HCT116 (cell line): Measurements from ENCODE around the gene C4A. TPM values are rescaled to one million over a fixed set of nuclear protein-coding genes. Genes with fewer than 3 reads are reported as not detected.

ENCODE experiments used
- ATAC-seq: fragments of 200-7000 bp; cut with Tn5 transposase; 2 replicates; pipeline ENCODE4 v1.9.1; 2020; ENCODE audit warnings: mild to moderate bottlenecking, moderate library complexity
- BruUV-seq: library from RNA; stranded (reverse); fragments of 400-500 nt; replicated peaks from 2 replicates; lab custom pipeline; 2021; lab: Mats Ljungman, UMichigan
- CTCF ChIA-PET: fragments of 300-600 bp; sonication (Branson Sonifier 250); formaldehyde crosslinking; loops from one replicate; lab custom pipeline; 2021; ENCODE audit warnings: antibody characterized with exemption; lab: Charles Lee
- POLR2A ChIA-PET: fragments of 300-600, 350-600 bp; sonication (Branson Sonifier 250); formaldehyde crosslinking; loops from one replicate; lab custom pipeline; 2021; ENCODE audit warnings: antibody characterized with exemption; lab: Charles Lee
- RAD21 ChIA-PET, 2 experiments: fragments of 300-600 bp; sonication (Branson Sonifier 250); formaldehyde crosslinking; loops; one replicate each; lab custom pipeline; 2023; ENCODE audit warnings: low total read pairs in 2 of 2; ENCODE audit not compliant: uncharacterized antibody in 2 of 2, unreplicated experiment in 2 of 2, low non-redundant PET in 1 of 2; lab: Charles Lee
- DNase-seq: peaks from one replicate; pipeline ENCODE4 v3.0.0-alpha.2; 2010; ENCODE audit warnings: low read depth, low spot score
- H2AFZ ChIP-seq: fragments of 200-600 bp; shearing (Covaris generic), sonication (generic); 2 replicates; pipeline ENCODE4 v1.6.1; 2017; ENCODE audit warnings: low read depth, mixed run types, mixed read lengths, antibody characterized with exemption, low read length; ENCODE audit not compliant: poor library complexity, severe bottlenecking
- H3K27ac ChIP-seq: 2 replicates; pipeline ENCODE4 v1.5.1; 2012; ENCODE audit warnings: low read depth, low read length
- H3K27me3 ChIP-seq: fragments of 200-600 bp; sonication (generic); 2 replicates; pipeline ENCODE4 v1.6.1; 2016; ENCODE audit warnings: mixed run types, low read length, mixed read lengths; ENCODE audit not compliant: insufficient read depth
- H3K36me3 ChIP-seq, 2 experiments: fragments of 200-500 bp in 1 of 2; fragments of 200-600 bp in 1 of 2; sonication (Bioruptor generic) in 1 of 2; sonication (generic) in 1 of 2; 2 replicates each; pipeline versions ENCODE4 v1.5.1 to v1.6.1; 2014 to 2016; ENCODE audit warnings: low read length in 2 of 2, inconsistent platforms in 1 of 2, mixed read lengths in 1 of 2, mixed run types in 1 of 2; ENCODE audit not compliant: insufficient read depth in 2 of 2, control insufficient read depth in 1 of 2
- H3K4me1 ChIP-seq, 2 experiments: fragments of 200-600 bp in 1 of 2; sonication (generic) in 1 of 2; 2 replicates each; pipeline versions ENCODE4 v1.5.1 to v1.6.1; 2012 to 2017; ENCODE audit warnings: low read length in 2 of 2, inconsistent platforms in 1 of 2, mild to moderate bottlenecking in 1 of 2, mixed read lengths in 1 of 2, mixed run types in 1 of 2, moderate library complexity in 1 of 2; ENCODE audit not compliant: insufficient read depth in 2 of 2, control insufficient read depth in 1 of 2
- H3K4me2 ChIP-seq: fragments of 200-600 bp; sonication (generic); 2 replicates; pipeline ENCODE4 v1.6.1; 2017; ENCODE audit warnings: mixed run types, low read length, mixed read lengths
- H3K4me3 ChIP-seq, 2 experiments: fragments of 200-600 bp in 1 of 2; sonication (generic) in 1 of 2; replicated peaks in 1 of 2; 2 replicates each; pipeline ENCODE4 v1.5.1; 2011 to 2016; ENCODE audit warnings: low read length in 2 of 2, control low read depth in 1 of 2, low read depth in 1 of 2, mild to moderate bottlenecking in 1 of 2, mixed read lengths in 1 of 2, mixed run types in 1 of 2
- H3K79me2 ChIP-seq: fragments of 200-600 bp; sonication (generic); 2 replicates; pipeline ENCODE4 v1.6.1; 2017; ENCODE audit warnings: mild to moderate bottlenecking, mixed run types, low read length, moderate library complexity, mixed read lengths; ENCODE audit not compliant: insufficient read depth
- H3K9ac ChIP-seq: fragments of 200-600 bp; sonication (generic); 2 replicates; pipeline ENCODE4 v1.6.1; 2016; ENCODE audit warnings: low read length, mixed read lengths
- H3K9me2 ChIP-seq: fragments of 200-600 bp; sonication (generic), shearing (Covaris generic); 2 replicates; pipeline ENCODE4 v1.6.1; 2017; ENCODE audit warnings: mixed run types, mild to moderate bottlenecking, moderate library complexity; ENCODE audit not compliant: insufficient read depth
- H3K9me3 ChIP-seq, 2 experiments: fragments of 200-500 bp in 1 of 2; fragments of 200-600 bp in 1 of 2; sonication (Bioruptor generic) in 1 of 2; sonication (generic) in 1 of 2; 2 replicates each; pipeline ENCODE4 v1.6.1; 2014 to 2017; ENCODE audit warnings: low read length in 2 of 2, mixed read lengths in 2 of 2, inconsistent platforms in 1 of 2, low read depth in 1 of 2, mild to moderate bottlenecking in 1 of 2, mixed run types in 1 of 2, moderate library complexity in 1 of 2; ENCODE audit not compliant: control insufficient read depth in 1 of 2, insufficient read depth in 1 of 2
- H4K20me1 ChIP-seq: fragments of 200-600 bp; sonication (generic), shearing (Covaris generic); 2 replicates; pipeline ENCODE4 v1.6.1; 2017; ENCODE audit warnings: mixed run types, mild to moderate bottlenecking, moderate library complexity; ENCODE audit not compliant: insufficient read depth
- CBX3 ChIP-seq: IDR thresholded peaks from 2 replicates; pipeline ENCODE4 v1.6.1; 2012; ENCODE audit warnings: low read depth
- CEBPB ChIP-seq: IDR thresholded peaks from 2 replicates; pipeline ENCODE4 v1.6.1; 2012; ENCODE audit warnings: low read depth
- ELF1 ChIP-seq: IDR thresholded peaks from 2 replicates; pipeline ENCODE4 v1.6.1; 2012; ENCODE audit warnings: low read depth, borderline replicate concordance
- EZH2 ChIP-seq: fragments of 200-600 bp; sonication (generic); IDR thresholded peaks from 2 replicates; pipeline ENCODE4 v1.6.1; 2017; ENCODE audit warnings: antibody characterized with exemption, mixed run types
- EZH2phosphoT487 ChIP-seq: fragments of 200-600 bp; IDR thresholded peaks from 2 replicates; pipeline ENCODE4 v1.6.1; 2018; ENCODE audit warnings: antibody characterized with exemption, borderline replicate concordance
- JUND ChIP-seq: IDR thresholded peaks from 2 replicates; pipeline ENCODE4 v1.6.1; 2012
- POLR2AphosphoS5 ChIP-seq: IDR thresholded peaks from 2 replicates; pipeline ENCODE4 v1.6.1; 2011; ENCODE audit warnings: mild to moderate bottlenecking, low read depth, low read length, moderate library complexity
- RAD21 ChIP-seq: IDR thresholded peaks from 2 replicates; pipeline ENCODE4 v1.6.1; 2012; ENCODE audit warnings: low read depth, mild to moderate bottlenecking
- SIN3A ChIP-seq: IDR thresholded peaks from 2 replicates; pipeline ENCODE4 v1.6.1; 2012; ENCODE audit warnings: low read depth
- SP1 ChIP-seq: IDR thresholded peaks from 2 replicates; pipeline ENCODE4 v1.6.1; 2012; ENCODE audit warnings: low read depth
- SRF ChIP-seq: IDR thresholded peaks from 2 replicates; pipeline ENCODE4 v1.6.1; 2012; ENCODE audit warnings: low read depth
- TCF7L2 ChIP-seq: IDR thresholded peaks from 2 replicates; pipeline ENCODE4 v1.7.0; 2011; ENCODE audit warnings: borderline replicate concordance, inconsistent platforms; ENCODE audit not compliant: insufficient read depth, insufficient read length; ENCODE audit errors: extremely low read depth
- YY1 ChIP-seq: IDR thresholded peaks from 2 replicates; pipeline ENCODE4 v1.6.1; 2011; ENCODE audit warnings: low read length, low read depth, moderate library complexity, mild to moderate bottlenecking; ENCODE audit not compliant: insufficient replicate concordance; ENCODE audit errors: extremely low read depth
- ZFX ChIP-seq: fragments of 450-650 bp; IDR thresholded peaks from 2 replicates; pipeline ENCODE4 v1.6.1; 2017
- ZNF274 ChIP-seq: fragments of 200-500 bp; sonication (Bioruptor generic); IDR thresholded peaks from 2 replicates; pipeline ENCODE4 v1.6.1; 2014; ENCODE audit warnings: mild to moderate bottlenecking, low read depth, low read length, inconsistent platforms
- intact Hi-C: fragments of 100-400 bp; cut with micrococcal nuclease; formaldehyde crosslinking; loops from 2 replicates; pipeline ENCODE4 v1.10.0; 2022
- total RNA-seq: library from RNA; stranded (reverse); gene quantifications from one replicate; pipeline ENCODE4 v1.2.1, GENCODE V29; 2021; ENCODE audit not compliant: unreplicated experiment
- TF ChIP-seq, protein P1 (sequence below): IDR thresholded peaks from 2 replicates; pipeline ENCODE4 v1.6.1; 2011; ENCODE audit warnings: mild to moderate bottlenecking, low read length, moderate library complexity; ENCODE audit not compliant: insufficient replicate concordance; ENCODE audit errors: extremely low read depth
- TF ChIP-seq, protein P2 (sequence below), 3 experiments: fragments of 200-600 bp in 1 of 3; sonication (generic) in 1 of 3; IDR thresholded peaks in 2 of 3; conservative IDR thresholded peaks in 1 of 3; 2 replicates each; pipeline ENCODE4 v1.5.1; 2012 to 2017; ENCODE audit warnings: low read depth in 2 of 3, low read length in 2 of 3, antibody characterized with exemption in 1 of 3, borderline replicate concordance in 1 of 3, control low read depth in 1 of 3, mild to moderate bottlenecking in 1 of 3, mixed read lengths in 1 of 3, mixed run types in 1 of 3, moderate library complexity in 1 of 3; ENCODE audit not compliant: insufficient read depth in 1 of 3
- TF ChIP-seq, protein P3 (sequence below): IDR thresholded peaks from 2 replicates; pipeline ENCODE4 v1.6.1; 2012
- TF ChIP-seq, protein P4 (sequence below): IDR thresholded peaks from 2 replicates; pipeline ENCODE4 v1.6.1; 2012

C4A gene
- total RNA-seq, 1 experiment from 2014 or later: 5.1 TPM

DNA sequence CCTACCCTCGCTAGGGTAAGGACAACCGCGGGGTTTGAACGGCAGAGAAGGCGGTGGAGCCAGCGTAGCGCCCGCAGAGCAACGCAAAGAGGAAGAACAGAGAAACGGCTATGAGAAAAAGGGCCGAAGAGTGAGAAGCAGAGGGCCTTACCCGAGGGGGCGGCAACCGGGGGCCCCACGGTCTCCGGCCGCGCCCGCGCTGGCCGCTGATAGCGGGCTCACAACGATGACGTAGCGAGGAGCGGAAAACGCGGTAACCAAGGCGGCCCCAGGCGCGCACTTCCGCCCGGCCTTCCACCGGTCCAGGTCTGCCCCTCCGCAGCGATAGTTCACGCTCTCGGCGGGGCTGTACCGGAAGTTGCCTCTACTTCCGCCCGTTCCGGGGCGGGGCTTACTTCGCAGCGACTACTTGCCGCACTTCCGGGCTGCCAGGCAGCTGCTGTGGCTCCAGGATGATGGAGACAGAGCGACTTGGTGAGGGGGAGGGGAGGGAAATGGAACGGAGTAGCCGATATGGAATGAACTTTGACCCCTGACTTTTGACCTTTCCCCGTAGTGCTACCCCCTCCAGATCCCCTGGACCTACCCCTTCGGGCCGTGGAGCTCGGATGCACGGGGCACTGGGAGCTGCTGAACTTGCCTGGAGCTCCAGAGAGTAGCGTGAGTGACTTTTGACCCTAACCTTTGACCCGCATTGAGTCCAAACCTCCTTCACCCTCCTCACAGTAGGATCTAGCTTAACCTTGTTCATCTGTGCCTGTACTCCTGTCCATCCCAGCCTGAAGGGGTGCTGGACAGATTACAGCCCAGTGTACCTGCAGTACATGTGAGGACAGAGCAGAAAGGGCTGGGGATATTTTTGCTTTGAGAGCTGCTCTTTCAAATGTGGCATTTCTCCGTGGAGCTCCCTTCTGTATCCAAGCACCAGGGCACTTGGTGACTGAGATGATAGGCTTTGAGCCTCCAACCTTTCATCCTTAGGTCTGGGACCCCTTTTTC, 22.8 kb upstream of the C4A start, which contains the start of the genes NELFE and SKIC2:
Gene NELFE (minus strand): TSS at position 231 of the 999 bp plus-strand sequence. CDS start 525 bp downstream, outside the sequence.
Gene SKIC2 (plus strand): TSS at position 435 of the 999 bp plus-strand sequence. CDS start 18 bp downstream, at position 453.
- H3K36me3 ChIP-seq: peaks cover 46 to 48% of the 10 kb centered on the region in 2 experiments
- TF ChIP-seq CBX3: peak; percentile 70; the same call in 1 of the 2 replicates
- TF ChIP-seq ELF1: peak; percentile 100
- no peak for TF ChIP-seq RAD21
- peak; percentile 92 for TF ChIP-seq SIN3A
- no peak for TF ChIP-seq EZH2
- TF ChIP-seq, protein P1, sequence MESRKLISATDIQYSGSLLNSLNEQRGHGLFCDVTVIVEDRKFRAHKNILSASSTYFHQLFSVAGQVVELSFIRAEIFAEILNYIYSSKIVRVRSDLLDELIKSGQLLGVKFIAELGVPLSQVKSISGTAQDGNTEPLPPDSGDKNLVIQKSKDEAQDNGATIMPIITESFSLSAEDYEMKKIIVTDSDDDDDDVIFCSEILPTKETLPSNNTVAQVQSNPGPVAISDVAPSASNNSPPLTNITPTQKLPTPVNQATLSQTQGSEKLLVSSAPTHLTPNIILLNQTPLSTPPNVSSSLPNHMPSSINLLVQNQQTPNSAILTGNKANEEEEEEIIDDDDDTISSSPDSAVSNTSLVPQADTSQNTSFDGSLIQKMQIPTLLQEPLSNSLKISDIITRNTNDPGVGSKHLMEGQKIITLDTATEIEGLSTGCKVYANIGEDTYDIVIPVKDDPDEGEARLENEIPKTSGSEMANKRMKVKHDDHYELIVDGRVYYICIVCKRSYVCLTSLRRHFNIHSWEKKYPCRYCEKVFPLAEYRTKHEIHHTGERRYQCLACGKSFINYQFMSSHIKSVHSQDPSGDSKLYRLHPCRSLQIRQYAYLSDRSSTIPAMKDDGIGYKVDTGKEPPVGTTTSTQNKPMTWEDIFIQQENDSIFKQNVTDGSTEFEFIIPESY: no peak
- no peak for TF ChIP-seq CEBPB
- TF ChIP-seq, protein P2, sequence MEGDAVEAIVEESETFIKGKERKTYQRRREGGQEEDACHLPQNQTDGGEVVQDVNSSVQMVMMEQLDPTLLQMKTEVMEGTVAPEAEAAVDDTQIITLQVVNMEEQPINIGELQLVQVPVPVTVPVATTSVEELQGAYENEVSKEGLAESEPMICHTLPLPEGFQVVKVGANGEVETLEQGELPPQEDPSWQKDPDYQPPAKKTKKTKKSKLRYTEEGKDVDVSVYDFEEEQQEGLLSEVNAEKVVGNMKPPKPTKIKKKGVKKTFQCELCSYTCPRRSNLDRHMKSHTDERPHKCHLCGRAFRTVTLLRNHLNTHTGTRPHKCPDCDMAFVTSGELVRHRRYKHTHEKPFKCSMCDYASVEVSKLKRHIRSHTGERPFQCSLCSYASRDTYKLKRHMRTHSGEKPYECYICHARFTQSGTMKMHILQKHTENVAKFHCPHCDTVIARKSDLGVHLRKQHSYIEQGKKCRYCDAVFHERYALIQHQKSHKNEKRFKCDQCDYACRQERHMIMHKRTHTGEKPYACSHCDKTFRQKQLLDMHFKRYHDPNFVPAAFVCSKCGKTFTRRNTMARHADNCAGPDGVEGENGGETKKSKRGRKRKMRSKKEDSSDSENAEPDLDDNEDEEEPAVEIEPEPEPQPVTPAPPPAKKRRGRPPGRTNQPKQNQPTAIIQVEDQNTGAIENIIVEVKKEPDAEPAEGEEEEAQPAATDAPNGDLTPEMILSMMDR (IDR thresholded peaks at IDR 0.05 in 2 of 3, conservative IDR thresholded peaks at IDR 0.05 in 1 of 3; ENCODE audit: borderline replicate concordance in 1 of 3, insufficient read depth in 1 of 3, low read depth in 2 of 3, low read length in 2 of 3): no peak
- TF ChIP-seq EZH2phosphoT487: no peak
- TF ChIP-seq YY1: peak; percentile 14
- TF ChIP-seq ZNF274: no peak
- TF ChIP-seq ZFX: peak; percentile 56; the same call in 1 of the 2 replicates
- no peak for TF ChIP-seq JUND
- TF ChIP-seq SP1: peak; percentile 95
- TF ChIP-seq, protein P3, sequence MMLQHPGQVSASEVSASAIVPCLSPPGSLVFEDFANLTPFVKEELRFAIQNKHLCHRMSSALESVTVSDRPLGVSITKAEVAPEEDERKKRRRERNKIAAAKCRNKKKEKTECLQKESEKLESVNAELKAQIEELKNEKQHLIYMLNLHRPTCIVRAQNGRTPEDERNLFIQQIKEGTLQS: no peak
- peak; percentile 94 for TF ChIP-seq POLR2AphosphoS5
- TF ChIP-seq TCF7L2: peak; percentile 38
- peak; percentile 95 for TF ChIP-seq SRF
- TF ChIP-seq, protein P4, sequence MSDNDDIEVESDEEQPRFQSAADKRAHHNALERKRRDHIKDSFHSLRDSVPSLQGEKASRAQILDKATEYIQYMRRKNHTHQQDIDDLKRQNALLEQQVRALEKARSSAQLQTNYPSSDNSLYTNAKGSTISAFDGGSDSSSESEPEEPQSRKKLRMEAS: peak; percentile 91

More for the DNA sequence above, 22.8 kb upstream of the C4A start, which contains the start of the genes NELFE and SKIC2:
- Histone ChIP-seq H3K79me2 (peaks cover 41% of the 10 kb centered on the region), H3K4me3 (peak within 1 kb of the TSS; percentile 95 to 100), H4K20me1 (no peaks in the 10 kb centered on the region), H3K27ac (peak within 1 kb of the TSS; percentile 76), H2AFZ (no peak within 1 kb of the TSS), H3K9me3 (no peaks in the 10 kb centered on the region), H3K4me2 (peak within 1 kb of the TSS; percentile 98), H3K27me3 (no peaks in the 10 kb centered on the region), H3K4me1 (peaks cover 14 to 17% of the 10 kb centered on the region in 2 experiments), H3K9ac (peak within 1 kb of the TSS; percentile 95), H3K9me2 (no peaks in the 10 kb centered on the region)
- peak; percentile 98 for ATAC-seq
- intact Hi-C loops: loop anchor here (1.0 kb wide), 1 partner anchor 13 kb away; the partner anchor contains the start of gene DXO
- ChIA-PET RAD21 (interaction anchor here in 1 of 2 experiments (1.5 kb wide), 1 partner anchor 13 kb away, joined by 4 read pairs; the partner anchor contains the start of gene DXO), CTCF (no interaction called here), POLR2A (interaction anchor here (0.8 to 1.8 kb wide), 4 partner anchors 9 to 96 kb away, joined by 3 to 9 read pairs (median 3); partner anchors contain the start of genes DXO and NEU1)
- DNase-seq: peak; percentile 95
- BruUV-seq: TSS peak; percentile 75
